ENCODE measurements around the gene CDH12.

- TF ChIP-seq CTCF (IDR thresholded peaks at IDR 0.05; ENCODE audit: insufficient read depth, low read depth, low read length) (no peak), EZH2 (IDR thresholded peaks at IDR 0.05; ENCODE audit: insufficient read depth, low read length) (no peak)
Measured at GRCh38 chr5:22079566-22079965, 773.6 kb downstream of the CDH12 start.
